HG02852 (cell line): ENCODE measurements around the gene KCTD17.

Experiments
- ATAC-seq: cut with Tn5 transposase; IDR thresholded peaks from one replicate; pipeline ENCODE4 v1.9.1; 2021; ENCODE audit warnings: mild to moderate bottlenecking, moderate library complexity; ENCODE audit not compliant: unreplicated experiment

KCTD17 gene, protein sequence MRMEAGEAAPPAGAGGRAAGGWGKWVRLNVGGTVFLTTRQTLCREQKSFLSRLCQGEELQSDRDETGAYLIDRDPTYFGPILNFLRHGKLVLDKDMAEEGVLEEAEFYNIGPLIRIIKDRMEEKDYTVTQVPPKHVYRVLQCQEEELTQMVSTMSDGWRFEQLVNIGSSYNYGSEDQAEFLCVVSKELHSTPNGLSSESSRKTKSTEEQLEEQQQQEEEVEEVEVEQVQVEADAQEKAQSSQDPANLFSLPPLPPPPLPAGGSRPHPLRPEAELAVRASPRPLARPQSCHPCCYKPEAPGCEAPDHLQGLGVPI

DNA sequence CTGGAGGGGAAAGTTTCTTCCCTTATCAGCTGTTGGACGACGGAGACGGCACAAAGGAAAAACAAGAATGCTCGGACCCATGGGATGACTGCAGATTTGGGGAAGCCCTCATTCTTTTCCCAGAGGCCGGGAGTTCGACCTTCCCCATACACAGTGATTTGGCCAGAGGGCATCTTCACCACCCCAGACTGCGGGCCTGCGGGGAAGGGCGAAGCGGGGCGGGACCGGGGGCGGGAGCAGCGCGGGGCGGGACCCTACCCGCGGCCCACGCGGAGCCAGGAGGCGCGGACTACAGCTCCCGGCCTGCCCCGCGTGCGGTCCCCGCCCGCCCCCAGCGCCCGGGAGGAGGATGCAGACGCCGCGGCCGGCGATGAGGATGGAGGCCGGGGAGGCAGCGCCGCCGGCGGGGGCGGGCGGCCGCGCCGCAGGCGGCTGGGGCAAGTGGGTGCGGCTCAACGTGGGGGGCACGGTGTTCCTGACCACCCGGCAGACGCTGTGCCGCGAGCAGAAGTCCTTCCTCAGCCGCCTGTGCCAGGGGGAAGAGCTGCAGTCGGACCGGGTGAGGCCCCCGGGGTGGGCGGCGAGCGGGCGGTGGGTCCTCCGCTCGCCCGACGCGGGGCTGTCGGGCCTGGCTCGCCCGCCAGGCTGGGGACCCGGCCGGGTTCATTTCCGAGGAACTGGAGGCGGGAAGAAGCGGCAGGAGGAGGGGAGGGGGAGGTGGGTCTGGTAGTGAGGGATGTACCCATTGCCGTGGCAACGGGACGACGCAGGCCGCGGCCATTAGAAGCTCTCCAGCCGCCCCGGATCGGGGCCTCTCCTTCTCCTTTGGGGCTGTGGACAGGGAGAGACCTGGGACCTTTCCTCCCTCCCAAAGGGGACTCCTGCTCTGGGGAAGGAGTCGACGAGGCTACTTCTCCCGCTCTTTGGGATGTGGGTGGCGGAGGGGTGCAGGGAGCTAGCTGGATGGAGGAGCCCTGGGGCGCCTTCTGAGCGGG is at the start of gene KCTD17:
Gene KCTD17 (plus strand): TSS at position 352 of the 995 bp plus-strand sequence. CDS start 19 bp downstream, at position 371.
- no peak for ATAC-seq

DNA sequence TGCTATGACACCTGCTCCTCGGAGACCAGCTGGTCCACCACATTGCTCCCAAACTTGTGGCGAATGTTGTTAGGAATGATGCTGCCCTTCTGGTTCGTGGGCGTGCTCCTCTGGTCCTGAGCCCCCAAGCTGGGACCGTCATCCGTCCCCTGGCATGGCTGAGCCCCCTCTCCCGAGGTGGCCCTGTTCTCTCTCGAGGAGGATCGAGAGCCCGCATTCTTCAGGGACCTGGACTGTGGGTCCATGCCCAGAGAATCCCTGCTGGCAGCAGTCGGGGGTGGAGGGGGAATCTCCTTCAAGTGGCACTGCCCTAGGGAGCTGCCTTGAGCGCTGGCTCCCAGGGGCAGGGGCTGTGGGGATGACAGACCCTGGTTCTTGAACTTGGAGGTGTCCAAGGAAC is 49.7 kb upstream of the KCTD17 start:
- no peak for ATAC-seq

DNA sequence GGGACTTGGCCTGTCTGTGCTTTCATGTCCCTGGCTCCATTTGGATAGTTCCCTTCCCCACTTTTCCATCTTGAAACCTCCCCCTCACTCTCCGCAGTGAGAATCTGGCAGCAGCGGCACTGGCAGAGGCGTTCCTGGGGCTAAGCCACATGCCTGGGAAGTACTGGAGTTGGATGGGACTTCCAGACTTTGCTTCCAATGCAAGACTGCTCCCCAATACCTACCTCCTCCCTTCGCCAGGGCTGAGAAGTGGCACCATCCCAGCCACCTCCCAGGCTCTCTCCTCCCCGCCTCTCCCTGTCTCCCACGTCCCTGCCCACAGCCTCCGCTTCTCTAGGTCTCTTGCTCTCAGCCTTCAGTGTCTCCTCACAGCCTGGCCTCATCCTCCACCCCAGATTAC is 48.9 kb upstream of the KCTD17 start:
- ATAC-seq = no peak

DNA sequence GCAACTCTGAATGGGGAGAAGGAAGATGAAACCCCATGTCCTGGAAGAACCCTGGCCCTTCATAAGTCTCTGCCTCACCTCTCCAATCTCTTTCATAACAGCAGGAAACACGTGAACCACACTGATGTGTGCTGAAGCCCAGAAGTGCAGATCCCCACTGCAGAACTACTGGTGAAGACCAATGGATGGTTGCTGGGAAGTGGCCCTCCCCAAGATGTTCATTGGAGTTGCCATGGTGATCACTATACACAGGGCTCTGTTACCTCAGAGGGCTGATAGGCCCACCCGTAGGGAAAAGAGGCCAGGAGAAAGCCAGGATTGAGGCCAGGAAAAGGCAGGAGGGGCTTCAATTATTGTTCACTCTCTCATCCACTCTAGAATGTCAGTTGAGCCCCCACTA is 43.9 kb upstream of the KCTD17 start:
- ATAC-seq = no peak

DNA sequence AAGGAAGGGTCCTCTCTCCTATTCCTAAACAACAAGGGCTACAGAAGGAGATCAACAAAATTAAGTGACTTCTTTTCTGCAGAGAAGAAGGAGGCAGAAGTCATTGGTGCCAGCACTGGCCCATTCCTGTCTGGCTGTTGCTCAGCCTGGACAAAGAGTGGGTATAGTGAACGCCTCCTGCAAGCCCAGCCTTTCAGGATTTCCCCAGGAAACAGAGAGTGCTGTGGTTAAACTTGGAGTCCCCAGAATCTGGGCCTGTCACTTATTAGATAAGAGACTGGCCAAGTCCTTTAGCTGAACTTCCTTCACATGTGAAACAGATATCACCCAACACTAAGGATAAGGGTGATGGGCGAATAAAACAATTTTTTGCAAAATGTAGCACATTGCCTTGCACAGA is 43.2 kb upstream of the KCTD17 start:
- ATAC-seq = no peak

DNA sequence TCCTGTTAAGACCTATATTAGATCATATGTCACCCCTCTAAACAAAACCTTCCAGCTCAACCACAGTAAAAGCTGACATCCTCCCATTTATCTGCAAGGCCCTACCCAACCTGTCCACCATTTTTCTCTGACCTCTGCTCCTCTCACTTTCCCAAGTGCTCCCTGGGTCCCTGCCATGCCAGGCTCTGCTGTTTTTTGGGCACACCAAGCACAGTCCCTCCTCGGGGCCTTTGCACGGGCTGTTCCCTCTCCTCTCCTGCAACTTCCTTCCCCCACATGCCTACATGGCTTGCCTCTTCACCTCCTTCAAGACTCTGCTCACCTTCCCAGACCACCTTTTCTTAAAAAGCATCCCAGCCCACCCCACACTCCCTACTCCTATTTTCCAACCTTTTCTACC is 42.1 kb upstream of the KCTD17 start:
- ATAC-seq = no peak

DNA sequence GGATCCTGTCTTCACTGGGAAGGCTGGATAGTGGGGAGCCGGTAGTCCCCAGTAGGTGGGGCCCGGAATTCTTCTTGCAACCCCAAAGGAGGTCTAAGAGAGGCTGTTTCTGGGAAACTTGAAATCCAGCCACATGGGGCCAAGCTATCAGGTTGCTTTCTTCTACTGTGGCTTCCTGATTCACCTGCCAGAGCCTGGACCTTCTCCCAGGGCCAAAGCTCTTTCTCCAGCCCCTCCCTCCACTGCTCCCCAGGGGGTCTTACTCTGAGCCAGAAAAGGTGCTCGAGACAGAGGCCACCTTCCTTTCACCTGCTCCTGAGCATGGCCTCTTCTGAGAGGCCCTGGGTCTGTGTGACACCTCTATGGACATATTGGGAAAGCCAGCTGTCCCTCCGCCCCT is 41.4 kb upstream of the KCTD17 start:
- no peak for ATAC-seq

DNA sequence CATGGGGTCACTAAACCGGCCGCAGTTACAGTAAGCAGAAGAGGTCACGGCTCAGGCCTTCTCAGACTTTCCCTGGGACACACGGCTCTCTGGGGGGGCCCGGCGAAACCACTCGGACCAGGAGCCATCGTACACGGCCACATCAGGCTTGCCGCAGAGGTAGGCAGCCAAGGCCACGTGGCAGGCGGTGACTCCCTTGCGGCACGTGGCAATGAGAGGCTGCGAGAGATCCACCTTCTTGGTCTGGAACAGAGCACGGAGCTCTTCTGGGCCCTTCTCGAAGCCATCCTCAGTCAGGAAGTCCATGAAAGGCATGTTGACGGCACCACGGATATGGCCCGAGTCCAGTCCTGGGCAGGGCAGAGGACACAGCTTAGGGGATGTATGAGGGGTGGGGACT is 40.6 kb upstream of the KCTD17 start:
- ATAC-seq = no peak

DNA sequence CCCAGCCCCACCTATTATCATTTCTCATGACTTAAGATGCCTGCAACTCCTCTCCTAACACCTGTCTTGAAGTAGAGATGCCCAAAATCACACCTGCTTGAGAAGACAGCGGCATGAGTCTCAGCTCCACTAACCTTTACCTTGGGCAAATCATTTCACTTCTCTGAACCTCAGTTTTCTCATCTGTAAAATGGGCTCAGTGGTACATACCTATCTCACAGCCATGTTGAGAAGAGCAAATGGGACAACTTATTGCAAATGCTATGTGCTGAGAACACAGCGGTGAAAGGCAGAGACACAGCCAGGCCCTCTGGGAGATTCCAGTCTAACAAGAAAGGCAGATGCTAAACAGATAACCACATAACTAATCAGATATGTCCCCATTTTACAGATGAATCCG is 40.1 kb upstream of the KCTD17 start:
- ATAC-seq = no peak

DNA sequence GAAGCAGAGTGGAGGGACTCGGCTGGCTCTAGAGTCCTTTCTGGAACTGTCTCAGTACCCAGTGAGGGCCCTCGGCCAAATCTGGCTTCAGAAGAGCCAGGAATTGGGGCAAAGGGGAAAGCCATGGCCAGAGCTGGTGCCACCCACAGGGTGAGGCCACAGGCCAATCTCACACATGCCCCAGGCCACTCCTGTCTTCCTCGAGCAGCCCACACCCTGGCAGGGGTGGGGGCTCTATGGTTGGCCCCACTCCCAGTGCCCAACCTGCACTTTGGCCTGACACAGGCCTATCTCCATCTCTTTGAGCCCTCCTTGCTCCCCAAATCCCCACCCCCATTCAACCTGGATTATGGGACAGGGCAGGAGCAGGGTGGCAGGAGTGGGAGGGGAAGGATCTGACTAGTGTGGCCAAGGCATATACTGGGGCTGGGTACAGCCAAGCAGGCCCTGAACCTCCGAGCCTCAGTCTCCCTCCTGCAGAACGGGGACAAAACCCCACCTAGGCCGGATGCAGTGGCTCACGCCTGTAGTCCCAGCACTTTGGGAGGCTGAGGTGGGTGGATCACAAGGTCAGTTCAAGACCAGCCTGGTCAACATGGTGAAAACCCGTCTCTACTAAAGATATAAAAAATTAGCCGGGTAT is 39.2 kb upstream of the KCTD17 start:
- no peak for ATAC-seq

DNA sequence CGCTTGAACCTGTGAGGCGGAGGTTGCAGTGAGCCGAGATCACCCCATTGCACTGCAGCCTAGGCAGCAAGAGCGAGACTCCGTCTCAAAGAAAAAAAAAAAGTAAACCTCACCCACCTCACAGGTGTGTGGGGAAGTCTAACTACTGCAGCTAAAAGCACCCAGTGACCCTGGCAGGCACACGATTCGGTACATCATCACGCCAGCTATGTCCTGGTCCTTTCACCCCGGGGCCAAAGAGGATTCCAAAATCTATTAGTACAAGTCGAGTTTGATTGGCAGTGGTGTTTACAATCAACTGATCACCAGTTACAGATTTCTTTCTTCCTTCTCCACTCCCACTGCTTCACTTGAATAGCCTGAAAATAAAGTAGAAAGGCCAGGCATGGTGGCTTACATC is 38.6 kb upstream of the KCTD17 start:
- no peak for ATAC-seq

DNA sequence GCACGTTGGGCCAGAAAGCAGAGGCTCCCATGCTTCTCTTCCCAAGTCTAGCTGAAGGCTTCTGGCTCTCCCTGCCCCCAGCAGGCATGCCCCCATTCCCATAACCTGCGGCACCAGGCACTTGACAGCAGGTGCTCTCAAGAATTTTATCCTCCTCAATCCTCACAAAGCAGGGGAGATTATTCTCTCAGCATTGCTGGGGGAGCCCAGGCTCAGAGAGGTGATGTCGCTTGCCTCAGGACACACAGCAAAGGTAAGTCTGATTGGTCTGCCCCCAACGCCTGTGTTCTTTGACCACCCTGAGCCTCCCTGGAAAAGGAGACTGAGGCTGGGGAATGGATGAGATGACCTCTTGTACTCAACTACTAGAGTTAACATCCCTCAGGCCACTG is 37.1 kb upstream of the KCTD17 start:
- no peak for ATAC-seq

DNA sequence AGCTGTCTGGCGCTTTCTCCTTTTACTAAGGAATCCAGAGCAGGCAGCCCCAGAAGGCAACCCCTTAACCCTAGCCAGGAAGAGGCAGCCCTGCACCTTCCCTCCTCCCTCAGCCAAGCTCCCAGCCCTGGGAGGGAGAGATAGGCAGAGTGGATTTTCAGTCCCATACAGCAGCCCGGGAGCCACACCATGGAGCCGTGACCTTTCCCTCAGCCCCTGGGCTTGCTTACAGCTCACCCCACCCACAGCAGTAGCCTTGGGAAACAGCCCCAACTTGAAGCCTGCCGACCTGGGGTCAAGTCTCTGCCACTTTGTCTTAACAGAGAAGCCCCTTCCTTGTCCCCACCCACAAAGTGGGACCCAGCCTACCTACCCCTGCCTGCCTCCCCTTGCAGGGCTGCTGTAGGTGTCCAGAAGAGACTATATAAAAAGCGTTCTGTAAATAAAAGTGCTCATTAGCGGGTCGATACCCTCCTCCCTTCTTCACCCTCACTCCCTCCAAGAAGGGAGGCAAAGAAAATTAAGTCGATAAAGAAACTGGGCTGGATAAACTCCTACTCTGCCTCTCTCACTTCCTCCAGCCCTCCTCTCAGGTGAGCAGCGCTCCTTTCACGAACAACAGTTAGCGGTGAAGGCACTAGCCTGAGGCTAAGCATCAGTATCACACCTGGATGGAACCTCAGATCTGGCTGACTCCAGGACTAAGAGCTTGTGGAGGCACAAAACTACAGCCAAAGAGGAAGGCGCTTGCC is 36.5 kb upstream of the KCTD17 start:
- ATAC-seq = no peak

DNA sequence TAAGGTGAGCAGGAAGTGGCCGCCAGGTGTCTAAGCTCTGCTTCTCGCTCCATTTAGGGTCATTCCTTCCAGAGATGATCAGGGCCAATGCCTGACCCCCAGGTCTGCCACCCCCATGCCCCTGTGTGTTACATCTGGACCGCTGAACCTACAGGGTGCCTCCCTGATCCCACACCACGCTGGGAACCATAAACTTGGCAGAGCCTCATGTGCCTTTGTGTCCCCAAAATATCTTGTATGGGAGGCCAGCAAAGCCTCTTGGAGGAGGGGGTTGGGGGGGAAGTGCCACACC is 36.0 kb upstream of the KCTD17 start:
- ATAC-seq = no peak

DNA sequence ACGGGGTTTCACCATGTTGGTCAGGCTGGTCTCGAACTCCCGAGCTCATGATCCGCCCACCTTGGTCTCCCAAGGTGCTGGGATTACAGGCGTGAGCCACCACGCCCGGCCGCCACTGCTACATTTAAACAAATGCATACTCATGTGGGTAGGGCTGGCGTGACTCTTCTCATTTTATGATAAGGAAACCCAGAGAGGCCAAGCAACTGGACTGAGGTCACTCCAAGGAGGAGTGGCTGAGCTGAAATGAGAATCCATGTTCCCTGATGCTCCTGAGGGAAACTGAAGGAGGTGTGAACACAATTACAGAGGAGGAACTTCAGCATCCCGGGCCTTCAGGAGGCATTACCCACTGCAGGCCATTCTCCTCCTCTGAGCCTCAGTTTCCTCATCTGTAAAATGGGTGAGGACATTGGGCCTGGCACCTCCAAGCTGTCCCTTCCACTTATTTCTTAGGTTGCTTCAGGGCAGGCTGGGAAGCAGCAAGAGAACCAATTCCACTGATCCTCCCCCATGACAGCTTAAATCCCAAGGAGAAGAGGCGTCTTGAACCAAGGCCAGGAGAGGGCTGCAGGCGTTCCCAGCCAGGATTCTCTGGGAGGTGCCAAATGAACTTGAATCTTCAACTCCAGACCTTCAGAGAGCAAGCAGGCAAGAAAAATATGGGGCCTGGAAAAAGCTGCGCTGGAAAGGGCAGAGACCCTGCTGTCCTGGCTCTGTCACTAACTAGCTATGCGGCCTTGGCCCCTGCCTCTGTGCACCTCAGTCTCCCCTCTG is 35.2 kb upstream of the KCTD17 start:
- ATAC-seq = no peak

DNA sequence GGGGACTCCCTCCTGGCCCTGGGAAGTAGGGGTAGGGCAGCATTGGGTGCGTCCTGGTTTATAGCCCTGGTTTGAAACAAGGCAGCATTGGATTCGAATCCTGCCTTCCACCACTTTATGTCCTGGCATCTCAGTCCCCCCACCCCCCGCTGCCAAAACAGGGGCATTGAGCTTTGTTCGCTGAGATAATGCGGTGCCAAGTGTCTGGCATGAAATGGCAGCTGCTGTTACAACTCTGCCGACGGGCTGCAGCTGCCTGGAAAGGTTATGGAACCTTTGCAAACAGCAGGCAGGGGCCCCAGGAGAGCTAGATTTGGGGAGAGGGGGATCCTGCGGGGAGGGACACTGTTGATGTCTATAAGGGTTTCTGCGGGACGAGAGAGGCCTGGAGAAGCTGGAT is 34.2 kb upstream of the KCTD17 start:
- ATAC-seq = no peak

DNA sequence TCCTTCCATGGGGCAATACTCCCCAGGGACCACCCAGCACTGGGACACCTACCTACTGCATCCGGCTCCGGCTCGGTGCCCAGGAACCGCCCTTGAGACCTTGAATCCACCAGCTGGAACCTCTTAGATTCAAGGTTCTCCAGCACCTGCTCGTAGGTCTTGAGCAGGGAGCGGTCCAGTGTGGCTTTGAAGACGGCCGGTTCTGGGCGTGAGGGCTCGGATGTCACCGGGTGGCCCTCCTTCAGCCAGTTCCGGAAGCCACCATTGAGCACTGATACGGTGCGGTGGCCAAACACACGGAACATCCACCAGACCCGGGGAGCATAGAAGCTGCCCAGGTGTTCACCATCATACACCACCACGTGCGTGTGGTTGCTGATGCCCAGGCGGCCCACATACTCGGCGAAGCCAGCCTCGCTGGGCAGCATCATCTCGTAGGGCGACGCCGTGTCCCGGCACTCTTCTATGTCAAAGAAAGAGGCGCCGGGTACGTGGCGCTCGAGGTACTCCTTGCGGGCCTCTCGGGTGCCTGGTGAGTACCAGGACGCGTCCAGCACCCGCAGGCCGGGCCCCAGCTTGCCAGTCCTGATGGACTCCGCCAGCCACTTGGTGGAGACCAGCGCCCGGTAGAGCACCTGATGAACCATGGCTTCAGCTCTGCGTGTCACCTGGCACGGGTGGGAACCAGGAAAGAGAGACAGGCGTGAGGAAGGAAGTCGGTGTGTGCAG is 33.3 kb upstream of the KCTD17 start:
- no peak for ATAC-seq

DNA sequence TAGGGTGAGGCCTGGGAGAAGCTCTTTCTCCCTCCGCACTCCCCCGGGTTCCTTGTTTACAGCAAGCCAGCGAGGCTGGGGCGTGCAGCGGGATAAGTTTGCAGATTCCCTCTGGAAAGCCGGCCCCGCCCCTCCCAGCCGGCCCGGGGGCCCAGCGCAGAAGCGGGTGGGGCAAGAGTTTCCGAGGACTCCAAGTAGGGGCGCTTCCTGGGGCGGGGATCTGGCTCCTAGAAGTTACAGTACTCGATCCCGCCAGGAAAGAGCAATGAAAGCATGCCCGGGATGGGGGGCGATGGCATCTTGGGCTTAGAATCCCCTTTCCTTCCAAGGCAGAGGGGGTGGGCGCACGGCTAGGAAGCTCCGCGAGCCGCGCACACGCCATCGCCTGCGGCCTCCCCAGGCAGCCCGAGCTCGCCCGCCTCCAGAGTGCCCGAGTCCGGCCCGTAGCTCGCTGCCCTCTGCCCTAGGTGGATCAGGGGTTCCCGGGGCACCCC is 32.7 kb upstream of the KCTD17 start:
- peak; percentile 24 for ATAC-seq
